GM12874 (cell line): ENCODE results near the gene LY6G6F.

Experiments
- TF ChIP-seq, protein P1 (sequence below): IDR thresholded peaks from 2 replicates; pipeline ENCODE4 v1.5.1; 2011; ENCODE audit warnings: low read depth, mild to moderate bottlenecking, control low read depth, low read length, moderate library complexity; ENCODE audit not compliant: insufficient read depth

The LY6G6F gene

DNA sequence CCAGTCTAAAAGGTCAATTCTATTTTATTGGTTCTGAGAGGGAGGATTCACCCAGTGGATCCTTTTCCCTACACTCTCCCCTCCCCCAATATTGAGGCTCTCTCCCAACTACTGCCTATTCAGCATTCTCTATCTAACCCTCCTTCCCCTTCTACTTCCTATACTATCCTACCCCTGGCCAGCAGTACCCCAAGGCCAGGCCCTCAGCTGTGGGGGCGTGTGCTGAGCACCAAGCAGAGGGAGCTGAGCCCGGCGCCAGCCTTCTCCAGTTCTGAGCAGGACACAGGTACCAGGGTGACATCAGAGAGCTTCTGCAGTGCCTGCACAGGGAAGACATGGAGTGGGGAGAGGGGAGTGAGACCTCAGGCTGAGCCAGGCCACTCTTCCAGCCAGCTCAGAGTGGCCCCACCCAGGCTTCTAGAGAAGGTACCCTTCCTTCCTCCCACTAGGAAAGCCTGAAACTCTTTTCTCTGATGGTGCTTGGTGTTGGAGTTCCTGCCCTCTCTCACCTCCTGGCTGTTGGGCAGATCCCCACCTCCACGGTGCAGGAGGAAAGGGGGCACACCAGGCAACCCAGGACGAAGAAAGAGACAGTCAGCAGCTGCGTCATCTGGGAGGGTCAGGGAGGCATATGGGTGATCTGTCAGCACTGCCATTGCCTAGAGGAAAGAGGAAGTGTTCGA is 20.5 kb downstream of the LY6G6F start:
- TF ChIP-seq, protein P1, sequence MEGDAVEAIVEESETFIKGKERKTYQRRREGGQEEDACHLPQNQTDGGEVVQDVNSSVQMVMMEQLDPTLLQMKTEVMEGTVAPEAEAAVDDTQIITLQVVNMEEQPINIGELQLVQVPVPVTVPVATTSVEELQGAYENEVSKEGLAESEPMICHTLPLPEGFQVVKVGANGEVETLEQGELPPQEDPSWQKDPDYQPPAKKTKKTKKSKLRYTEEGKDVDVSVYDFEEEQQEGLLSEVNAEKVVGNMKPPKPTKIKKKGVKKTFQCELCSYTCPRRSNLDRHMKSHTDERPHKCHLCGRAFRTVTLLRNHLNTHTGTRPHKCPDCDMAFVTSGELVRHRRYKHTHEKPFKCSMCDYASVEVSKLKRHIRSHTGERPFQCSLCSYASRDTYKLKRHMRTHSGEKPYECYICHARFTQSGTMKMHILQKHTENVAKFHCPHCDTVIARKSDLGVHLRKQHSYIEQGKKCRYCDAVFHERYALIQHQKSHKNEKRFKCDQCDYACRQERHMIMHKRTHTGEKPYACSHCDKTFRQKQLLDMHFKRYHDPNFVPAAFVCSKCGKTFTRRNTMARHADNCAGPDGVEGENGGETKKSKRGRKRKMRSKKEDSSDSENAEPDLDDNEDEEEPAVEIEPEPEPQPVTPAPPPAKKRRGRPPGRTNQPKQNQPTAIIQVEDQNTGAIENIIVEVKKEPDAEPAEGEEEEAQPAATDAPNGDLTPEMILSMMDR = no peak

DNA sequence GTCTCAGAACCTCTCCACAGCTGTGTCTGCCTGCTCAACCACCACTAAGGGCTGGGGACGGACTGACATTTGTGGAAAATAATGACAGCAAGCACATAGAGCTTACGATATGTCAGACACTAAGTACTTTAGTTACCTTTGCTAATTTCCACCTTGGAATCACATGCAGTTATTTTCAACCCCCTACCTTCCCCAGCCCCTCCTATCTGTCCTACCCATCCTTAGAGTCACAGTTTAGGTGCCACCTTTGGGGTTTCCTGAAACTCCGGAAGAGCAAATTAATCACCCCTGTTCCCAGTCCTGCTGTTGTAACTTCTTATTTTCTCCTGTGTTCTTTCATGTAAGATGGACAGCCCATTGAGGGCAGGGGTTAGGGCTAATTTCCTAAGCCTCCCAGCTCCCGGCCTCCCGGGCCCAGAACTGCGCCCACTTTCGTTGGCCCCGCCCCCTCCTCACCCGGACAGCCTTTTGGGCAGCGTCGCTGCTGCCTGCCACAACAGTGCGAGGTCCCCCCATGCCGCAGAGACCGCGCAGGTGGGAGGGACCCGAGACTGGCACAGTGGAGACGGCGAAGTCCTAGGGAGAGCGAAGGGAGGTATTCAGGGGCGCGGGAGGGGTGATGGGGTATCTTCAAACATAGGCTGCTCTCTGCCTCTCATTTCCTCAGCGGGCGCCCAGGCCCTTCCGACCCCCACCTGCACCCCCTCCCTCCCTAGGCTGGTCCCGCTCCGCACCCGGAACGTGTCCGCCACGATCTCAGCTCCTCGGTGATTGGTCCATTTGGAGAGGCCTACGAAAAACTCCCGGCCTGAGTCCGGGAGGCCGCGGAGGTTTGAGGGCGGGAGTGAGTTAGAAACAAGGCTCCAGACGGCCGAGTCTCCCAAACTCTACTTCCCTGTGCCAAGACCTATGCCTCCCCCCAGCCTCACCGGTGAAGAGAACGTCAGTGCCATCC is 21.3 kb downstream of the LY6G6F start:
- TF ChIP-seq, protein P1 = no peak

DNA sequence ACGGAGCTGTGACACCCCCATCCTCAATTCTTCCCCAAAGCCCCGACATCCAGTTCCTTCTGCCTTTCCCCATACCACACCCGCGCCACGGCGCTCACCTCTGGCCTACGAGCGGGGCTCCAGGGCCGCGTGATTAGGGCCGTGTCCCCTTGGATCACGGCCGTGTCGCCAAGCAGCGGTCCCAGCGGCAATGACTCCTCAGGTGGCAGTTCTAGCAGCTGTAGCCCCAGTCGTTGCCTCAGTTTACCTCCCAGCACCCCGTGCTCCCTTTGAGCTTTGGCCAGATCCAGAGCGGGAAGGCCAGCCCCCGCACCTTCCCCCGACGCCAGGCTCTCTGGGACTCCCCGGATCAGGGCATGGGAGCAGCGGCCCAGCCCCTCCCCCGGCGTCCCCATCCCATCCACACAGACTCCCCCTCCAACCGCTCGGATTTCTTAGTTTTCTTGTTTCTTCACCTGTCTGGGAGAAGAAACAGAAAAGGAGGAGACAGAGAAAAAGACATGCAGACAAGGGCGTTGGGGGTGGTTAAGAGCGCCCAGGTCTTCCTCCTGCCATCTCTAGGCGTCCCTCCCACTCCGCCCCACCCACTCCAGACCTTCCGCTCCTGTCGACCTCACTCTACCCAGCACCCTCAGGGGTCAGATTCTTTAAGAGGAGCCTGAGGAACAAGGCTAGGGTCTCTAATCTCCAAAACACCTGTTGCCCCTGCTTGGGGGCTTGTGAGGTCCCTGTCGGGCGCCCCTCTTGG is 22.3 kb downstream of the LY6G6F start, which contains the start of gene DDAH2:
DDAH2 (minus strand) TSS at position 533 of the 748 bp plus-strand sequence; CDS start at position 395, 138 bp downstream.
- TF ChIP-seq, protein P1 = peak; percentile 84; the same call in 1 of the 2 replicates

DNA sequence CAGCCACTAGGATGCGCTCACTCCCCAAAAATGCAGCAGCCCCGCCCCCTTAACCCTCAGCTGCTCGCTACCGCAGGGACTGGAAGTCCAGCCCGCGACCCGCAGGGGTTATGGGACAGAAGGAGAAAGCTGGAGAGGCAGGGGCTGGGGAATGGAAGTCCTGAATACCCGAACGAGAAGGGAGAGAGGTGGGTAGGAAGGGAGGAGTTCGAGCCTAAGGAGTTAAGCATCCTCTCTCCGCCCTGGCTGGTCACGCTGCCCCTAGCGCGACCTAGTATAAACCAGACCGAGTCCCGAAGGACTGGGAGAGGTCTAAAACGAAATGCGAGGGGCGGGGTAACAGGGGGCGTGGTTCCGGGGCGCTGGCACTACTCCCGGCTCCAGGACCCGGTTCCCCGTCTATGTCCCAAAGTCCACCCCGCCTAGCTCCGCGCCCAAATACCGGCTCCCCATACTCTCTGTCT is 22.9 kb downstream of the LY6G6F start:
- TF ChIP-seq, protein P1 = no peak; the same call in 1 of the 2 replicates

DNA sequence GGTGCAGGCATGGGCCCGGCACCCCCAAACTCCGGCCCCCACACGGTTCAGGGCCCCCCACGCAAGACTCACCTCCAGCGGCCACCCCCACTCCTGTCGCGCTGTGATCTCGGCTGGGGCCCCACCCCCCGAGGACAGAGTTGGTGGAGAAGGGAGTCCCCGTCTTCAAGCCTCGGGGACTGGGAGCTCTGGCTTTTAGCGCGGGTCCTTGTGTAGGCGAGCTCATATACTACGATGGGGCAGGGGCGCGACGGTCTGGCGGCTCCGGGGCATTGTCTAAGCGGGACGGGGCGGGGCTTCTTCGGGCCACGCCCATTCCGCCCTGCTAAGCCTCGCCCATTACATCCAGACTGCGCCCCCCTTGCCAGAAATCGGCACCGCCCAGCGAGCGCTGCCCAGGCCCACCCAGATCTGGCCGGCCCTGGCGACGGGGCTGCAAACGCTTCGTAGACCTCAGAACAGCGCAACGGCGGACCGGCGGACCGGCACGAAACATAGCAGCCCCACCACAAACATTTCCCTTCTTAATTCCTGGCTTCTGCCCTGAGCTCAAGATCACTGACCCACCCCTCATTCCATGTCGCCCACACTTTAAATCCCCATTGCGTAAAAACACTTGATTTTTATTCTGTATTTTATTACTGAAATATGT is 23.4 kb downstream of the LY6G6F start:
- TF ChIP-seq, protein P1 = no peak

DNA sequence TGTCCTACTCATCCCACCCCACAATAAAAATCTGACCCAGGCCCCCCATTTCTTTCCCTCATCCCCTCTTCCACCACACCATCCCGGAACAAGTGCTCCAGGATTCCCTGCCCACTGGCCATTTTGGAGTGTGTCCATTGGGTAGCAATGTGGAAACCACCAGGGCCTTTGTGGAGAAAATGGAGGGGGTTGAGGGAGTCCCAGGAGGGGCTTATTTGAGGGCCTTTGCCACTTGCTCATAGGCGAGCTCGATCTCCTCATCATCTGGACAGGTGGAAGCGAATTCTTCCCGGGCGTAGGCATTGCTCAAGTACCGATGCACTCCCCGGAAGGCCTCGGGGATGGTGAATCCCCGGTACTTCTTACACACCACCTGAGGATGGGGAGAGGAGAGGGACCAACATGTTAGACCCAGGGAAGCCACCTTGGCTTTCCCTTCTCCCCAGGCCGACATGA is 24.0 kb downstream of the LY6G6F start:
- TF ChIP-seq, protein P1 = no peak
